Epithelial cell of proximal tubule (primary cell): ENCODE data around the gene NTRK1. TPM values are rescaled to one million over a fixed set of nuclear protein-coding genes. Genes with fewer than 3 reads are reported as not detected.

Experiments used
- DNase-seq: peaks from one replicate; pipeline ENCODE4 v3.0.0-alpha.2; 2011; ENCODE audit warnings: low read depth
- H3K4me3 ChIP-seq: 2 replicates; pipeline ENCODE4 v1.5.1; 2011; ENCODE audit warnings: low read depth, mild to moderate bottlenecking, low read length
- total RNA-seq: library from RNA; depleted of rRNA; stranded (reverse); fragments of >200 nt; gene quantifications from 2 replicates; pipeline ENCODE4 v1.2.3, GENCODE V29; 2015
- TF ChIP-seq, protein P1 (sequence below): conservative IDR thresholded peaks from 2 replicates; pipeline ENCODE4 v1.5.1; 2012; ENCODE audit warnings: low read depth, mild to moderate bottlenecking, low read length

NTRK1 gene
- total RNA-seq, 1 donor from 2014 or later, result not detected

DNA sequence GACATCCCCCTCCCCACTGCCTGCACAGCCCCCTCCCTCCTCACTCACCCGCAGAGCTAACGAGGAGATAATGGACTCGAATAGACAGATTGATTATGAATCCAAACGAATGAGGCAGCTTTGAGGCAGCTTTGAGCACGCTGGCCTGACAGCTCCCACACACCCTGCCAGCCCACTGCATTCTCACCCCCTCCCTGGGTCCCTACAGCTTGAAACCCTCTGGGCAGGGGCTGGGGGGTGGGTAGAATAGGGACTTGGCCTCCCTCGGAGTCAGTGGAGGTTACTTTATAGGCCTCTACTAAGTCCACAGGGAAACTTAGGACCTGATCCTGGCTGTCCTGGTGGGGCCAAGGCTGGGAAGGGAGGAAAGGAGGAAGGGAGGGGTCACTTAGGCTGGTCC, 1.9 kb downstream of the NTRK1 start:
- DNase-seq, result no peak
- H3K4me3 ChIP-seq, result no peak overlapping the region
- TF ChIP-seq, protein P1, sequence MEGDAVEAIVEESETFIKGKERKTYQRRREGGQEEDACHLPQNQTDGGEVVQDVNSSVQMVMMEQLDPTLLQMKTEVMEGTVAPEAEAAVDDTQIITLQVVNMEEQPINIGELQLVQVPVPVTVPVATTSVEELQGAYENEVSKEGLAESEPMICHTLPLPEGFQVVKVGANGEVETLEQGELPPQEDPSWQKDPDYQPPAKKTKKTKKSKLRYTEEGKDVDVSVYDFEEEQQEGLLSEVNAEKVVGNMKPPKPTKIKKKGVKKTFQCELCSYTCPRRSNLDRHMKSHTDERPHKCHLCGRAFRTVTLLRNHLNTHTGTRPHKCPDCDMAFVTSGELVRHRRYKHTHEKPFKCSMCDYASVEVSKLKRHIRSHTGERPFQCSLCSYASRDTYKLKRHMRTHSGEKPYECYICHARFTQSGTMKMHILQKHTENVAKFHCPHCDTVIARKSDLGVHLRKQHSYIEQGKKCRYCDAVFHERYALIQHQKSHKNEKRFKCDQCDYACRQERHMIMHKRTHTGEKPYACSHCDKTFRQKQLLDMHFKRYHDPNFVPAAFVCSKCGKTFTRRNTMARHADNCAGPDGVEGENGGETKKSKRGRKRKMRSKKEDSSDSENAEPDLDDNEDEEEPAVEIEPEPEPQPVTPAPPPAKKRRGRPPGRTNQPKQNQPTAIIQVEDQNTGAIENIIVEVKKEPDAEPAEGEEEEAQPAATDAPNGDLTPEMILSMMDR, result no peak

DNA sequence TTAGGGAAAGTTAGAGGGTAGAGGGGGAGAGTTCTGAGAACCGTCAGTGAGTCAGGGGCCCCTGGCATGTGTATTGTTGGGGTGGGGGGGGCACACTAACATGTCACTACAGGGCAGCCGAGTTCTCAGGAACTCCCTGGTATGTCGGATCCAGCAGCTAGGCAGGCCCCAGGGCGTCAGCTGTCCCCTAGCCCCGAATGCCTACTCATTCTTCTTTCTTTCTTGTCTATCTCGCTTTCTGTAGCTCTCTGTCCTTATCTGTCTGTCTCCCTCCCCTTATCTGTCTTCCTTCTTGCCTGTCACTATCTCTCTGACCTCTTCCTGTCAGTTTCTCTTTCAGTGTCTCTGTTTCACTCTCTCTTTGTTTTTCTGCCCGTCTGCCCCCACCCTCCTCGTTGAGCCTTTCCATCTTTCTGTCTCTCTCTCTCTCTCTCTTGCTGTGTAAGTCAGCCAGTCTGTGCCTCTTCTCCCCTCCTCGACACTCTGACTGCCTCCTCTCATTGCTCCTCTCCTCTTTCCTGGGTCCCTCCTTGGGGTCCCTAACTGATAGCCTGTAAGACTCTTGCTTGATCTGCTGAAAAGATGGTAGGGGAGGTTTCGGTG, 2.4 kb downstream of the NTRK1 start:
- TF ChIP-seq, protein P1, result no peak
- H3K4me3 ChIP-seq, result no peak overlapping the region
- DNase-seq, result no peak

DNA sequence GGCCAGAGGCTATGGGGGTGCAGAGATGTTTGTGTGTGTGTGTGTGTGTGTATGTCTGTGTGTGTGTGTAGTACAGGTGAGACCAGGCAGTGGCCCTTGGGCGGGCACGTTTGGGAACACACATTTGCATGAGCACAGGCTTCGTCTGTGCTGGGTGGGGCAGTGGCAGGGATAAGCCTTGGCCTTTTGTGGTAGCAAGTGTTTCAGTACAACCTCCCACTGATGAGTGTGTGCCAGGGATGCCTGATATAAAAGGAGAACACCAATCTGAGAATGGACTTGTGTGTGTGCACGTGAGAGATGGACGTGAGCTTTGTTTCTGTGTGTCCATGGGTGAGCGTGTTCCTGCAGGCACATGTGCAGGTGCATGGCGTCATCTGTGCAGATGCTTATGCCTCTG, 3.0 kb downstream of the NTRK1 start:
- TF ChIP-seq, protein P1, result no peak
- H3K4me3 ChIP-seq, result no peak overlapping the region
- DNase-seq, result no peak

DNA sequence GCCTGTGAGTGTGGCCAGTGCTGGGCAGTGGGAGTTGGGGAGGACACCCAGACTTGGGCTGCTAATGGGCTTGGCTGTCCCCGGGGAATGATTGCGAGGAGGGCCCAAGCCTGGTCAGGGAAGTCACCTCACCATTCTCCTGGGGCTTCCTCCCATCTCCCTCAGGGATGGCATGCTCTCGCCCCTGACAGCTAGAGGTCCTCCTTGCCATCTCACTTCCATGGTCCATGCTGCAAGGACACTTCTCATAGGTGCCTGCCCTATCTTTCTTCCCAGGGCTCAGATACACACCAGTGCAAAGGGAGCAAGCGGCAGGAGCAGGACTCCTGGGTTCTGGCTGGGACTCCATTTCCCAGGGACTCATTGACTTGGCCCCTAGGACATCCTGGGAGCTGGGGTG, 4.1 kb downstream of the NTRK1 start:
- TF ChIP-seq, protein P1, result no peak
- no peak for DNase-seq
- no peak overlapping the region for H3K4me3 ChIP-seq

DNA sequence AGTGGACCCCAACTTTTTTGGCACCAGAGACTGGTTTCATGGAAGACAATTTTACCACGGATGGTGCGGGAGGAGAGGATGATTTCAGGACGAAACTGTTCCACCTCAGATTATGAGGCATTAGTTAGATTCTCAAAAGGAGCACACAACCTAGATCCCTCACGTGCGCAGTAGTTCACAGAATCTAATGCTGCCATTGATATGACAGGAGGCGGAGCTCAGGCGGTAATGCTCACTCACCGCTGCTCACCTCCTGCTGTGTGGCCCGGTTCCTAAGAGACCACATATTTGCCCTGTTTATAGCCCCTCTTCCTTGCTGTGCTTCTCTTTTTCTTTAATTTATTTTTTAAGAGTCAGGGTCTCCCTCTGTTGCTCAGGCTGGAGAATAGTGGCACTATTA, 4.6 kb downstream of the NTRK1 start:
- no peak for DNase-seq
- TF ChIP-seq, protein P1, result no peak
- H3K4me3 ChIP-seq, result no peak overlapping the region

DNA sequence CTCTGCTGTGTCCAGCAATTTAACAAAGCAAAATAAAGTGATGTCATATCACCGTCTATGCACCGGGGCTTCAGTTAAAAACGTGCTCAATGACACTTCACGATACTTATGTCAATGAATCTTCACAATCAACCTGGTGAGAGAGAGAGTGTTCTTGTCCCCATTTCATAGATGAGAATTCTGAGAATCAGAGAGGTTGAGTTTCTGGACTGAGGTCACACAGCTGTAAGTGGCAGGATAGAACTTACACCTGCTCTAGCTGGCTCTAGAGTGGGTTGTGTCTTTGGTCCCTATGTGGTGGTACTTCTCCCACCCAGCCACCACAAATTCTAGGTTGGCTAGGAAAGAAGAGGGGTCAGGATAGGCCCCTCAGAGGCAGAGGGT, 5.2 kb downstream of the NTRK1 start:
- DNase-seq, result no peak
- H3K4me3 ChIP-seq, result no peak overlapping the region
- TF ChIP-seq, protein P1, result no peak

DNA sequence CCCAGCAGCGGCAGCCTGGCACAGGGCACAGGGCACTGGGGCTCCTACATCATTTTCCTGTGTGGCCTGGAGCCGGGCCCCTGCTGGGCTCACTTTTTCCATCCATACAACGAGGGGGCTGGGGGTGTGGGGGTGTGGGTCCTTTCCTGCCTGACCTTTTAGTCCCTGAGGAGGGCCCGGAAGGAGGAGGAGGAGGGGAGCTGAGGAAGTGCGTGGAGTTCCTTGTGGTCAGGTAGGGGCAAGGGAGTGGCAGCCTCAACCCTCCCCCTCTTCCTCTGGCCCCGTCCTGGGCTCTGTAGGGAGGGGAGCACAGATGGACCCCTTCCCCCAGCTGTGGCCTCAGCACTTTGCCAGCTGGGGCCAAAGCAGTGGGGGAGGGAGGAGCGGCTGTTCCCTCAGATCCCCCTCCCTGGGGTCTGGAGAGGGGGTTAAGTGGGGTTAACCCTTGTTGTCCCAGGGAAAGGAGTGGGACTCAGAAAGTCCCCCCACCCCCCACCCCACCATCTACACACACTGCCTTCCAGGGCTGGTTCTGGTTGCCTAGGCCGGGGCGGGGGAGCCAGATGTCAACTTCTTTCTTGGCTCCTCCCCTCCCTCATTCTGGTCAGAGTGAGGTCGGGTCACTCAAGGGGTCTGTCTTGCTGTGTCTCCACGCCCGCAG, 5.7 kb downstream of the NTRK1 start:
- no peak for DNase-seq
- no peak overlapping the region for H3K4me3 ChIP-seq
- TF ChIP-seq, protein P1, result no peak
